D721Med (cell line): Measurements from ENCODE around the gene LYPD4.

ENCODE experiments used
- DNase-seq: peaks from one replicate; pipeline ENCODE4 v3.0.0; 2011; ENCODE audit warnings: low spot score; ENCODE audit not compliant: insufficient read length
- FAIRE-seq: peaks from 2 replicates; lab custom pipeline; 2011; peaks lifted over from hg19 to GRCh38; lab: Jason Lieb, UNC
- CTCF ChIP-seq: IDR thresholded peaks from 2 replicates; pipeline ENCODE4 v1.5.1; 2012; ENCODE audit warnings: mild to moderate bottlenecking, control low read depth; ENCODE audit not compliant: insufficient read depth; ENCODE audit errors: missing control alignments

The LYPD4 gene

GRCh38 chr19:41886761-41887710, 42.6 kb upstream of the LYPD4 start:
- TF ChIP-seq CTCF, result no peak
- DNase-seq (no peak), FAIRE-seq (no peak)

GRCh38 chr19:41883821-41884733, 39.6 kb upstream of the LYPD4 start:
- DNase-seq (peak; percentile 99), FAIRE-seq (no peak)
- TF ChIP-seq CTCF, result no peak

- TF ChIP-seq CTCF, result no peak
- DNase-seq, result no peak
- no peak for FAIRE-seq
Measured at GRCh38 chr19:41883463-41883820, 39.0 kb upstream of the LYPD4 start.

- FAIRE-seq (no peak), DNase-seq (no peak)
- no peak for TF ChIP-seq CTCF
Measured at GRCh38 chr19:41882568-41883462, 38.3 kb upstream of the LYPD4 start, which contains the start of gene ARHGEF1. ARHGEF1 (plus strand) TSS chr19:41883184; CDS start chr19:41888083, 4,899 bp downstream.

GRCh38 chr19:41880329-41880708, 35.8 kb upstream of the LYPD4 start:
- no peak for TF ChIP-seq CTCF
- no peak for DNase-seq
- no peak for FAIRE-seq

DNA sequence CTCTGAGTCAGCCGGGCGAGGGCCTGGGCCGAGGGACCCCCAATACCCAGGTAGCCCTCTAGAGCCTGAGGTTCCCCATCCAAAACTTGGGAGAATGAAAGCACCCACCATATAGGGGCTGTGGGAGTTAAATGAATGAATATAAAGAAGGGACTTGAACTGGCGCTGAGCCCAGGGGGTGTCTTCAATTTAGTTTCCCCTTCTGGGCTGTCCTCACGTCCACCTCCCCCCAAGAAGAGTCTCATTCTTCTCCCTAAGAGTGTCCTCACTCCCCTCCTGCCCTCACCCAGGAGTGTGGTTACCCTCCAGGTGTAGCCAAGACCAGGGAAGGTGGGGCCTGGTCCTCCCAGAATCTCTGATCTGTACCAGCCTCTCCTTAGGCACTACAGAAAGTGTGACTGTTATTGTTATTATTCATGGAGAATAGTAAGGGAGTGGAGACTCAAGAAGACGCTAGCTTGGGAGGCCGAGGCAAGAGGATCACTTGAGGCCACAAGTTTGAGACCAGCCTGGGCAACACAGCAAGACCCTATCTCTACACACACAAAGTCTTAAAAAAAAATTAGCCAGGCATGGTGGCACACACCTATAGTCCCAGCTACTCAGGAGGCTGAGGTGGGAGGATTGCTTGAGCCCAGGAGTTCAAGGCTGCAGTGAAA, 35.3 kb upstream of the LYPD4 start:
- DNase-seq (no peak), FAIRE-seq (no peak)
- no peak for TF ChIP-seq CTCF
